Stimulated activated CD4-positive, alpha-beta T cell treated with anti-CD3 and anti-CD28 coated beads, TNF-alpha, amount 100 ng/mL, for 24 hours (primary cell): ENCODE data around the gene ATP8A2.
A peak's percentile ranks its signal among the peaks of the same experiment; 100 is the strongest.

Experiments used
- DNase-seq, 3 experiments: peaks; one replicate each; pipeline ENCODE4 v3.0.0-alpha.2; 2020; ENCODE audit warnings: low read depth in 3 of 3

Gene ATP8A2

GRCh38 chr13:25882466-25883357 lies 510.9 kb downstream of the ATP8A2 start:
- no peak for DNase-seq

GRCh38 chr13:25885418-25885817 lies 513.6 kb downstream of the ATP8A2 start:
- DNase-seq: no peak

- peak in 1 of 3 experiments; percentile 19 for DNase-seq
Measured at GRCh38 chr13:25886438-25887214, 514.9 kb downstream of the ATP8A2 start.

GRCh38 chr13:25887962-25888655 lies 516.3 kb downstream of the ATP8A2 start:
- no peak for DNase-seq

- no peak for DNase-seq
Measured at GRCh38 chr13:25890671-25891212, 519.0 kb downstream of the ATP8A2 start.

- no peak for DNase-seq
Measured at GRCh38 chr13:25898991-25899390, 527.2 kb downstream of the ATP8A2 start.

GRCh38 chr13:25899464-25899863 lies 527.7 kb downstream of the ATP8A2 start:
- no peak for DNase-seq

- no peak for DNase-seq
Measured at GRCh38 chr13:25899952-25900351, 528.2 kb downstream of the ATP8A2 start.

GRCh38 chr13:25901460-25902376 lies 529.9 kb downstream of the ATP8A2 start:
- peak in 1 of 3 experiments; percentile 16 for DNase-seq

GRCh38 chr13:25902455-25902854 lies 530.7 kb downstream of the ATP8A2 start:
- no peak for DNase-seq

- no peak for DNase-seq
Measured at GRCh38 chr13:25902891-25903341, 531.1 kb downstream of the ATP8A2 start.

- no peak for DNase-seq
Measured at GRCh38 chr13:25904830-25905229, 533.1 kb downstream of the ATP8A2 start.

GRCh38 chr13:25905611-25906010 lies 533.8 kb downstream of the ATP8A2 start:
- DNase-seq: no peak

- no peak for DNase-seq
Measured at GRCh38 chr13:25906191-25906661, 534.5 kb downstream of the ATP8A2 start.

- DNase-seq: no peak
Measured at GRCh38 chr13:25908366-25908765, 536.6 kb downstream of the ATP8A2 start.

- no peak for DNase-seq
Measured at GRCh38 chr13:25910243-25910642, 538.5 kb downstream of the ATP8A2 start.

GRCh38 chr13:25910991-25911419 lies 539.2 kb downstream of the ATP8A2 start:
- no peak for DNase-seq

GRCh38 chr13:25912961-25913360 lies 541.2 kb downstream of the ATP8A2 start:
- DNase-seq: no peak

GRCh38 chr13:25915840-25916518 lies 544.2 kb downstream of the ATP8A2 start:
- no peak for DNase-seq

GRCh38 chr13:25920277-25920676 lies 548.5 kb downstream of the ATP8A2 start:
- DNase-seq: no peak
